Stimulated activated naive CD8-positive, alpha-beta T cell treated with anti-CD3 and anti-CD28 coated beads, Interleukin-15, Interleukin-2, amounts not matched to agents 100 ng/mL and 50 ng/mL, for 24 hours (primary cell): Measurements from ENCODE around the gene CCT5.
"Not testable (repeated sequence)": the region's sequence is repeated elsewhere in the genome, so short reads cannot be mapped to it uniquely, and the experiment has no call there.

Experiments
- H3K27ac Mint-ChIP-seq: one replicate; pipeline ENCODE4 v1.8.0; 2021; ENCODE audit warnings: mild to moderate bottlenecking, mixed read lengths
- H3K27me3 Mint-ChIP-seq: one replicate; pipeline ENCODE4 v1.8.0; 2021; ENCODE audit warnings: mixed read lengths
- H3K36me3 Mint-ChIP-seq: one replicate; pipeline ENCODE4 v1.8.0; 2021; ENCODE audit warnings: low read depth, mixed read lengths
- H3K4me1 Mint-ChIP-seq: one replicate; pipeline ENCODE4 v1.8.0; 2021; ENCODE audit warnings: low read depth, mixed read lengths
- H3K4me3 Mint-ChIP-seq: one replicate; pipeline ENCODE4 v1.8.0; 2021; ENCODE audit warnings: mild to moderate bottlenecking, mixed read lengths
- H3K9me3 Mint-ChIP-seq: one replicate; pipeline ENCODE4 v1.8.0; 2021; ENCODE audit warnings: mixed read lengths

CCT5 gene

DNA sequence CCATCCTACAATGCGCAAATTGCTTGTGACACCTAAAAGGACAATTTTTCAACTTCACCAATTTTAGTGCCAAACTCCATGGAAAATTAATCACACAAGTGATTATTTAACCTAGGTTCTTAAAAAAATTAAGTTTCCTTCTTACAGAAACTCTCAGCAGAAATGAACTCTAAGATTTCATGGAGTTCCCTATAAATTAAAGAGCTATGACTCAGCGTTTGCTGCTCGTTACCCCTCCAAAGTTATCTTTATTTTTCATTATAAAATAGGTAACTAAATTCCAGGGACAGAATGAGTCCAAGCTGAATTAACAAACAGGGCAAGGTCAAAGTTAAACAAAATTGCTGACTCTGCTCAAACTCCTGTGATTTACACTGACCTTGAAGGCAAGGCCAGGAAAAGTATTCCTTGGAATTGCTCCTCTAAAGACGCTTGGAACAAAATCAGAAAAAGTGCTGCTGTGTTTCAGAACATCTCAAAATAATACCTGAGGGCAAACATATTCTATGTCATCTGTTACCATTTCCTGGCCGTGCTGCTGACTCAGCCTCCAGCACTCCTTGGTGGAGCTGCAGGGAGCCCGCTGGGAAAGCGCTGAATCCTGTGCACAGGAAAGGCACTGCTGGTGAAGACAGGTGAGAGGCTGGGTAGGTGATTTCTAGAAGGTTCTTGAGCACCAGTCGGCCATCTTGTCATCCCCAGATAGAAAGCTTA is 60.1 kb downstream of the CCT5 start:
- peaks cover 30% of the 10 kb centered on the region for H3K27me3 Mint-ChIP-seq
- no peaks in the 10 kb centered on the region for H3K9me3 Mint-ChIP-seq
- no peak overlapping the region for H3K27ac Mint-ChIP-seq
- no peak overlapping the region for H3K4me3 Mint-ChIP-seq
- H3K36me3 Mint-ChIP-seq, result no peaks in the 10 kb centered on the region
- H3K4me1 Mint-ChIP-seq, result peaks cover 10% of the 10 kb centered on the region

DNA sequence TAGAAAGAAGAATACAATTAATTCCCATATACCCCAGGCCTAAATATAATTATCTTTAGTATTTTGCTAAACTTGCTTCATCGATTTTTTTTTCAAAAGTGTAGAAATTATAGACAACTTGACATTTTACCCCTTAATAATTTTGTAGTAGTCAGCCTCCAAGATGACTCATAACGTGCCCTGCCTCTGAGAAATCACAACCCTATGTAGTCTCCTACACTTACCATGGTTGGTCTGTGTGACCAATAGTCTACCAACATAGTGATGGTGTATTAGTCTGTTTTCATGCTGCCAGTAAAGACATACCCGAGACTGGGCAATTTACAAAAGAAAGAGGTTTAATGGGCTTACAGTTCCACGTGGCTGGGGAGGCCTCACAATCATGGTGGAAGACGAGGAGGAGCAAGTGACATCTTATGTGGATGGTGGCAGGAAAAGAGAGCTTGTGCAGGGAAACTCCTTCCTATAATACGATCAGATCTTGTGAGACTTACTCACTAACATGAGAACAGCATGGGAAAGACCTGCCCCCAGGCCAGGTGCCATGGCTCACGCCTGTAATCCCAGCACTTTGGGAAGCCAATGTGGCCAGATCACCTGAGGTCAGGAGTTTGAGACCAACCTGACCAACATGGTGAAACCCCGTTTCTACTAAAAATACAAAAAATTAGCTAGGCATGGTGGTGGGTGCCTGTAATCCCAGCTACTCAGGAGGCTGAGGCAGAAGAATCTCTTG is 60.9 kb downstream of the CCT5 start:
- H3K9me3 Mint-ChIP-seq, H3K36me3 Mint-ChIP-seq, H3K4me1 Mint-ChIP-seq, H3K4me3 Mint-ChIP-seq, H3K27ac Mint-ChIP-seq: not testable (repeated sequence)
- H3K27me3 Mint-ChIP-seq, result peaks cover 26% of the 10 kb centered on the region

- H3K4me1 Mint-ChIP-seq, result peaks cover 10% of the 10 kb centered on the region
- H3K27ac Mint-ChIP-seq, result no peak overlapping the region
- H3K9me3 Mint-ChIP-seq, result no peaks in the 10 kb centered on the region
- peaks cover 19% of the 10 kb centered on the region for H3K27me3 Mint-ChIP-seq
- no peaks in the 10 kb centered on the region for H3K36me3 Mint-ChIP-seq
- no peak overlapping the region for H3K4me3 Mint-ChIP-seq
Measured at GRCh38 chr5:10311595-10312425, 61.7 kb downstream of the CCT5 start.

- Mint-ChIP-seq H3K36me3 (no peaks in the 10 kb centered on the region), H3K27ac (no peak overlapping the region), H3K4me3 (no peak overlapping the region), H3K27me3 (no peaks in the 10 kb centered on the region), H3K4me1 (peaks cover 5% of the 10 kb centered on the region), H3K9me3 (no peaks in the 10 kb centered on the region)
Measured at GRCh38 chr5:10315201-10315600, 65.1 kb downstream of the CCT5 start.
